GM23248 (cell line): ENCODE measurements around the gene POLG. TPM values are rescaled to one million over a fixed set of nuclear protein-coding genes. Genes with fewer than 3 reads are reported as not detected.

ENCODE experiments used
- DNase-seq: peaks from one replicate; pipeline ENCODE4 v3.0.0-alpha.2; 2015
- H2AFZ ChIP-seq: fragments of 200-600 bp; sonication (generic); 2 replicates; pipeline ENCODE4 v1.6.1; 2016; ENCODE audit warnings: antibody characterized with exemption
- H3F3A ChIP-seq: fragments of 200-600 bp; sonication (generic); 2 replicates; pipeline ENCODE4 v1.6.1; 2016; ENCODE audit warnings: mild to moderate bottlenecking, antibody characterized with exemption, mixed run types; ENCODE audit not compliant: insufficient read depth
- H3K27ac ChIP-seq: fragments of 200-600 bp; sonication (generic); 2 replicates; pipeline ENCODE4 v1.5.1; 2016; ENCODE audit warnings: mild to moderate bottlenecking
- H3K27me3 ChIP-seq: fragments of 200-600 bp; sonication (generic); replicated peaks from 2 replicates; pipeline ENCODE4 v1.6.1; 2016; ENCODE audit warnings: mild to moderate bottlenecking; ENCODE audit not compliant: insufficient read depth
- H3K36me3 ChIP-seq: fragments of 200-600 bp; sonication (generic); 2 replicates; pipeline ENCODE4 v1.6.1; 2016; ENCODE audit warnings: low read depth, mild to moderate bottlenecking
- H3K4me1 ChIP-seq: fragments of 200-600 bp; sonication (generic); 2 replicates; pipeline ENCODE4 v1.6.1; 2016; ENCODE audit warnings: mild to moderate bottlenecking; ENCODE audit not compliant: insufficient read depth
- H3K4me2 ChIP-seq: fragments of 200-600 bp; sonication (generic); one replicate; pipeline ENCODE4 v1.6.1; 2016; ENCODE audit warnings: mild to moderate bottlenecking; ENCODE audit not compliant: unreplicated experiment
- H3K4me3 ChIP-seq: fragments of 200-600 bp; sonication (generic); 2 replicates; pipeline ENCODE4 v1.5.1; 2016; ENCODE audit warnings: mild to moderate bottlenecking
- H3K79me2 ChIP-seq: fragments of 200-600 bp; sonication (generic); 2 replicates; pipeline ENCODE4 v1.6.1; 2016; ENCODE audit warnings: mild to moderate bottlenecking; ENCODE audit not compliant: insufficient read depth
- H3K9ac ChIP-seq: fragments of 200-600 bp; sonication (generic); 2 replicates; pipeline ENCODE4 v1.6.1; 2016; ENCODE audit warnings: mild to moderate bottlenecking
- H3K9me2 ChIP-seq: fragments of 200-600 bp; sonication (generic); 2 replicates; pipeline ENCODE4 v1.6.1; 2016; ENCODE audit warnings: mixed run types, mild to moderate bottlenecking, moderate library complexity; ENCODE audit not compliant: insufficient read depth
- H3K9me3 ChIP-seq: fragments of 200-600 bp; sonication (generic); one replicate; pipeline ENCODE4 v1.6.1; 2017; ENCODE audit warnings: low read depth
- H4K20me1 ChIP-seq: fragments of 200-600 bp; sonication (generic); 2 replicates; pipeline ENCODE4 v1.6.0; 2016; ENCODE audit not compliant: insufficient read depth
- EZH2 ChIP-seq: fragments of 200-600 bp; sonication (generic); IDR thresholded peaks from 2 replicates; pipeline ENCODE4 v1.6.1; 2018; ENCODE audit warnings: antibody characterized with exemption, mild to moderate bottlenecking; ENCODE audit not compliant: insufficient read depth, poor library complexity, severe bottlenecking
- EZH2phosphoT487 ChIP-seq: fragments of 200-600 bp; sonication (generic); IDR thresholded peaks from 2 replicates; pipeline ENCODE4 v1.6.1; 2018; ENCODE audit warnings: antibody characterized with exemption, moderate library complexity, mild to moderate bottlenecking, low read depth; ENCODE audit not compliant: insufficient read depth
- WGBS, 2 experiments: methylation state at CpG; one replicate each; pipeline ENCODE4 v1.1.6; 2015 to 2017; ENCODE audit warnings: low lambda C conversion rate in 2 of 2, low coverage in 1 of 2; ENCODE audit errors: missing lambda C conversion rate in 2 of 2; 5-methylcytosine and 5-hydroxymethylcytosine counted together
- in situ Hi-C: fragments of 300-500 bp; cut with MboI; formaldehyde crosslinking; loops from 2 replicates; pipeline ENCODE4 v1.15.0; 2020
- polyA plus RNA-seq: library from polyadenylated mRNA; unstranded; fragments of >200 nt; fragmentation: Nextera tagmentation; extraction: Ambion mirVana; gene quantifications from 2 replicates; pipeline ENCODE4 v1.2.1, GENCODE V29; 2016
- total RNA-seq: library from RNA; depleted of rRNA; stranded (reverse); fragments of >200 nt; shearing (Covaris generic); gene quantifications from 2 replicates; pipeline ENCODE4 v1.2.3, GENCODE V29; 2014

POLG gene
- total and polyA plus RNA-seq, 2 experiments from 2014 or later, result 18.7 to 66.7 TPM

- peak overlapping the region; percentile 79; the same call in 1 of the 2 replicates for H3K4me3 ChIP-seq
- 11 to 13% methylated on average over 31 to 32 of the region's 32 CpGs for WGBS, 2 experiments
- no peak overlapping the region for H2AFZ ChIP-seq
- no peak overlapping the region for H3K9ac ChIP-seq
- no peak overlapping the region for H3K27ac ChIP-seq
- H3K79me2 ChIP-seq, result no peaks in the 10 kb centered on the region
- no peaks in the 10 kb centered on the region for H3K9me3 ChIP-seq
- no peaks in the 10 kb centered on the region for H4K20me1 ChIP-seq
- in situ Hi-C loops, result loop anchor here (10.0 kb wide), 1 partner anchor 65 kb away; no protein-coding TSS in a partner anchor
- H3K4me2 ChIP-seq, result peak overlapping the region; percentile 78
- H3K4me1 ChIP-seq, result no peaks in the 10 kb centered on the region
- no peaks in the 10 kb centered on the region for H3K36me3 ChIP-seq
- no peak for DNase-seq
- H3K27me3 ChIP-seq, result peaks cover 86% of the 10 kb centered on the region
- H3F3A ChIP-seq, result no peaks in the 10 kb centered on the region
- TF ChIP-seq EZH2, result peak; percentile 57
- TF ChIP-seq EZH2phosphoT487, result no peak
- no peaks in the 10 kb centered on the region for H3K9me2 ChIP-seq
Observed at GRCh38 chr15:89359471-89360293, 25.1 kb upstream of the POLG start.

- peak; percentile 82 for DNase-seq
- no peaks in the 10 kb centered on the region for H3K4me1 ChIP-seq
- H3K36me3 ChIP-seq, result no peaks in the 10 kb centered on the region
- peak overlapping the region; percentile 83 for H2AFZ ChIP-seq
- peak overlapping the region; percentile 79 for H3K4me3 ChIP-seq
- H3K27ac ChIP-seq, result no peak overlapping the region
- H3K4me2 ChIP-seq, result peak overlapping the region; percentile 78
- WGBS, 2 experiments, result 3% methylated on average over 28 to 58 of the region's 68 CpGs
- no peaks in the 10 kb centered on the region for H4K20me1 ChIP-seq
- in situ Hi-C loops, result no loop called here
- H3K9ac ChIP-seq, result no peak overlapping the region
- no peaks in the 10 kb centered on the region for H3K79me2 ChIP-seq
- TF ChIP-seq EZH2, result no peak
- no peak for TF ChIP-seq EZH2phosphoT487
- no peaks in the 10 kb centered on the region for H3K9me2 ChIP-seq
- H3K27me3 ChIP-seq, result peaks cover 84% of the 10 kb centered on the region
- H3F3A ChIP-seq, result no peaks in the 10 kb centered on the region
- H3K9me3 ChIP-seq, result no peaks in the 10 kb centered on the region
Observed at GRCh38 chr15:89358755-89359439, 24.3 kb upstream of the POLG start.

GRCh38 chr15:89358435-89358754, 23.8 kb upstream of the POLG start:
- Histone ChIP-seq H3K4me1 (no peaks in the 10 kb centered on the region), H3K27me3 (peaks cover 84% of the 10 kb centered on the region), H3F3A (no peaks in the 10 kb centered on the region), H3K9ac (no peak overlapping the region), H3K36me3 (no peaks in the 10 kb centered on the region), H3K4me3 (peak overlapping the region; percentile 79), H3K9me2 (no peaks in the 10 kb centered on the region), H2AFZ (peak overlapping the region; percentile 83; the same call in 1 of the 2 replicates), H3K27ac (no peak overlapping the region), H3K79me2 (no peaks in the 10 kb centered on the region), H3K4me2 (peak overlapping the region; percentile 78), H4K20me1 (no peaks in the 10 kb centered on the region), H3K9me3 (no peaks in the 10 kb centered on the region)
- no peak for DNase-seq
- in situ Hi-C loops, result no loop called here
- no peak for TF ChIP-seq EZH2
- no peak for TF ChIP-seq EZH2phosphoT487
- WGBS, 2 experiments, result 8% methylated on average over 16 of the region's 16 CpGs

GRCh38 chr15:89356634-89357298, 22.1 kb upstream of the POLG start:
- Histone ChIP-seq H3K9ac (no peak overlapping the region), H3K36me3 (no peaks in the 10 kb centered on the region), H3K9me2 (no peaks in the 10 kb centered on the region), H3K4me3 (no peak overlapping the region), H3K9me3 (no peaks in the 10 kb centered on the region), H3K79me2 (no peaks in the 10 kb centered on the region), H2AFZ (no peak overlapping the region), H3F3A (no peaks in the 10 kb centered on the region), H3K27me3 (peaks cover 79% of the 10 kb centered on the region), H3K4me1 (no peaks in the 10 kb centered on the region), H4K20me1 (no peaks in the 10 kb centered on the region), H3K4me2 (no peak overlapping the region), H3K27ac (no peak overlapping the region)
- WGBS, 2 experiments, result 22 to 25% methylated on average over 12 to 13 of the region's 13 CpGs
- in situ Hi-C loops, result no loop called here
- TF ChIP-seq EZH2 (no peak), EZH2phosphoT487 (no peak)
- DNase-seq, result peak; percentile 59
